GM11168 (cell line): Measurements from ENCODE around the gene HOXA10.

Experiments
- in situ Hi-C: fragments of 300-500 bp; cut with MboI; formaldehyde crosslinking; loops from one replicate; pipeline ENCODE4 v1.12.0; 2022; ENCODE audit warnings: low sequenced_read_pairs; ENCODE audit not compliant: unreplicated experiment

The HOXA10 gene

DNA sequence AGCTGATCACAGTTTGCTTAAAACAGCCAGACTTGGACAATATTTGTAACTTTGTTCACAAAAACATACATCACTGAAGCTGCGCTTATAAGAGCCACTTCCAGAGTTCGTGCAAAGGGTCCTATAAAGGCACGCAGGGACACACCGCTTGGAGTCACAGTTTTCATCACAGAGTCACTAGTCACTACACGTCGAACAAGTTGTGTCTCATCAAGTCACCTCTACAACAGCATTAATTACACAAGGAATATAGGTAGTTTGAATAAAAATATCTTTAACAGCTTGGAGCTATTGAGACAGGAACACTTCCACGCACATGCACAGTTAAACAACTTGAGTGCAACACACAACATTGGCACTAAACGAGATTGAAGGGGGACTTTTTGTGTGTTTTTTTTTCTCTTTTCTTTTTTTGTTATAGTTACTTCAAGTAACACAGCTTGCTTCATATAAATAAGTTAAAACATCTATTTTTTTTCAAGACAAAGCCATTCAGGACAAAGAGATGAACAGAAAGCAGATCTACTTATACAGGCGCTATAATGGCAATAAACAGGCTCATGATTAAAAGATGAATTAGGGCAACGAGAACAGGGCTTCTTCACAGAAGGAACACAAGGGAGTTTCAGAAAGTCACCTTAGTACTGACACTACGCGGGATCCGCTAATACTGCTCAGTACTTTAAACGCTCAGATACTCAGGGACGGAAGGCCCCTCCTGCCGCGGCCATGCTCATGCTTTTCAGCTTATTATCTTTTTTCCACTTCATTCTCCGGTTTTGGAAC lies 32.8 kb downstream of the HOXA10 start:
- in situ Hi-C loops = no loop called here

DNA sequence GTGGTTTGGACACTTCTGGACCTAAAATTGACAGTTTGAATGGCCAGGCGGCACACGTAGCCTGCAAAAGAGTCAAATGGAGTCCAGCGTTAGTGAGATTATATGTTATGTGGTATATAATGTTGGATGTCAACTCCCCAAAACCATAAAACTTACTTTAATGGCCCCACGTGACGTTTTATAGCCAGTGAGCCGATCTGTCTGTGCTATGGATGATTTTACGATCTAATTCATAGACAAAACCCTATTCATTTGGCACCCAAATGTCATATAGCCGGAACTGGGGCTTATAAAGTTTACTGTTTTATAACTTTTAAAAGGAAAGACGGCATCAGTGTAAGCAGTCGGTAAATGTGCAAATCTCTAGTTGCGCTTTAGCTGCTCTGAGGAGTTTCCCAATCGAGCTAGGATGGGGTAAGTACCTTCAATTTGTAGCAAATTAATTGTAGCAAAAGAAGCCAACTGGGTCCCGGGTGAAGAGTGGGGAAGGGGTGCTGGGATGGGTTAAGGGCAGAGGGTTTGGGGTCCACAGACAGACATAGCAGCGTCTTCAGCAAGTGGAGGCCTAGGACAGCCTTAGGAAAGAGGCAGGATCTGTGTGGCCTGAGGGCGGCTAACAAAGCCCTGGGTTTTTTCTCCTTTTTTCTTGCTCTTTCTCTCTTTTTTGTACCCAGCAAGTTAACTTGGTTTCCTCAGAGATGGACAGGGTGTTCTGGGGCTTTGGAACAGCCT lies 33.8 kb downstream of the HOXA10 start:
- in situ Hi-C loops = no loop called here

DNA sequence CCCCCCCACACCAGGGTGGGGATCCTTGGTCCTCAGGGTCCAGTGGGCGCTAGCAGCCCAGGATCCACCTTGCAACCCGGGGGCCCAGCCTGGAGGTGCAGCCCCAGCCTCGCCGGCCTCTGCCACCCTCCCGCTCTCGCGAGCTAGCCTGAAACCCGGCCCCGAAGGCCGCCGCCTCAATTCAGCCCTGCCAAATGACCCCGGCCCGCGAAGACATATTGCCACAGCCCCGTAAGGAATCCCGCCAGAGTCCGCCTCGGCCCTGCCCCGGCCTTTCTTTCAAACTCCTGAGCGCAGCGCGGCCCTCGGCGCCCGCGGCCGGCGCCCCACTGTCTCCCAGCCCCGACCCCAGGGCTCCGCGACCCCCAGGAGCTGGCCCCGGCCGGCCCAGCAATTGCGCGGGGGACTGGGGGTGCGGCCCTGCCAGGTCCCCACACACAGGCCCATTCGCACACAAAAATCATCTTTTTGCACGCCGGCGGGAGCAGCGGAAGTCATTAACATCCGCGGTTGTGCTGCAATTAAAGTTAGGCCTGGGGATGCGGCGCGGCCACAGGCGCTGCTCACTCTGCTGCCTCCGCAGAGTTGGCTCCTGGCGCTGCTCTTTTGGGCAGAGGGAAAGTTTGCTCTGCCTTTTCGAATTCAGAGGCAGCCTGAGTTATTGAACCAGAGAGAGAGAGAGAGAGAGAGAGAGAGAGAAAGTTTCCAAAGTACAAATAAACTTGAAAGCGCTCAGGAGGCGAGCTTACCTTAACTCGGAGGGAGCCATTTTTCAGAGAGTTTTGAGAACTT lies 34.6 kb downstream of the HOXA10 start:
- in situ Hi-C loops = no loop called here

DNA sequence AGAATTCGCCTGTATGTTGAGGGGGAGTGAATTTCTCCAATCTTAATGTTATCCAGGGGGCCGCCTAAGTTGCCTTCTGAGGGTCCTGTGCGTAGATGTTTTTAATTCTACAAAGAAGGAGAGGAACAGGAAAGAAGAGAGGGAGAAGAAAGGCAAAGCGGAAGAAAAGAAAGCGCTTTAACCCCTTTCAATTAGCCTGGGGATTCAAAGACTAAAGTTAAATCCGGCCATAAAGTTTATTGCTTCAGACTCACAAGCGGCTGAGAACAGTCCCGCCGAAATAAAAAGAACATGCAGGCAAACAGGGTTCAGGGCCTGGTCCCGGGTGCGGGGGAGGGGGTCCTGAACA lies 35.2 kb downstream of the HOXA10 start:
- in situ Hi-C loops = no loop called here

DNA sequence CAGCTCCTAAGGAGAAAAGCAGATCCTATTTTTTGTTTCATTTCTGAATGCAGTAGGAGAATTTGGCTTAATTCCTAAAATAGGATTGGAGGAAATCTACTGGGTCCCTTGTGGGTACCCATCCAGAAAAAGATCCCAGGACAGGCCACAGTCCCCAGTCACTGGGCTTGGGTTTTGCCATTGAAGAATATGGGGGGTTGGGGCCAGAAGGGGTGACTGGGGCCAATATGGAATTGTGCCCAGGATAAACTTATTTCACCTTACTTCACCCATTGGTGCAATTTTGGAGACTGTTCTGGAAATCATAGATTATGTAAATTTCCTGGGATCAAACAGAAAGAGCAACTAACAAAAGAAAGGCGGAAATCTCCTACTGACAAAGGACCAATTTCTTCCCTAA lies 35.6 kb downstream of the HOXA10 start:
- in situ Hi-C loops = no loop called here

DNA sequence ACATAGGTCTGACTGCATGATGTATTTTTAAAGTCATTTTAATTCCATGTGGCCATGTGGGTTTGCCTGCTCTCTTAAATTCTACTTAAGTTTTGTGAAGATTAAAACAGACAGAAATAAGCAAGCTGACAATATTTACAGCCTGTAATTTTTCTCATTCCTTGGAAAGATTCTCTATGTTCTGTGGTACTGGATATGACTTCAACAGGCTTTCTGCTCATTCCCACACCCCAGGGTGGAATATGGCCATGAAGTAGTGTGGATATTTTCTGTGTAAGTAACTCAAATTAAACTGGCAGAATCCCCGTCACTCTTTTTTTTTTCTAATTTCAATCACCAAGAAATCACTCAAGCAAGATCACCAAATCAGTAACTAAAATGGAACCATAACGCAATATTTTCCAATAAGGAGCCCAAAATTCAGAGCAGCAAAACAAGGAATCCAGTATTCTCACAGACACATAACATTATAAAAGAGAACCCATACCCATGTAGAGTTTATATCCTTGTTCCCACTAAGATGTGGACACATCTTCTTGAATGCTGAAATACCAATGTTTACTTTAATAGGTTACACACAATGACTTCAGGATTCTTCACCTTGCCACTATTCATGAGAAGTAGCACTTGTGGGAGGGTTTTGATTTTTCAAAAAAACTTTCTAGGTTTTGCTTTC lies 36.3 kb downstream of the HOXA10 start:
- in situ Hi-C loops = no loop called here

DNA sequence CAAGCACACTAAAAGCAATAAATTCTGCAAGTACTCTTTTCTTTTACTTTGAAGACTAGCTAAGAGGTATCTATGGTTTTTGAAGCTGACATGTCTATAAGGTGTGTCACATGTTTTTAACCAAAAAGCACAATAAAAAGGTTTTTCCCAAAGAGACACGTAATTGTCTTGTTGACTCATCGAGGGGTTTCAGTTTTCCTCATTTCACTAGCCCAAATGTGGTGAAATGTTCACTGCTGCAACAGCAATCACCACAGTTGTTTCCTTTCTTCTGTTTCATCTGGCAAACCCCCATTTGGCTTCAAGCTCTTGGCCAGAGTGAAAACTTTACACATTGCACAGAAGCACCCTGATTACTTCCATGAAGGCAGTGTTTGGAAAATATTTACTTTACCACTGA lies 39.7 kb downstream of the HOXA10 start:
- in situ Hi-C loops = no loop called here

DNA sequence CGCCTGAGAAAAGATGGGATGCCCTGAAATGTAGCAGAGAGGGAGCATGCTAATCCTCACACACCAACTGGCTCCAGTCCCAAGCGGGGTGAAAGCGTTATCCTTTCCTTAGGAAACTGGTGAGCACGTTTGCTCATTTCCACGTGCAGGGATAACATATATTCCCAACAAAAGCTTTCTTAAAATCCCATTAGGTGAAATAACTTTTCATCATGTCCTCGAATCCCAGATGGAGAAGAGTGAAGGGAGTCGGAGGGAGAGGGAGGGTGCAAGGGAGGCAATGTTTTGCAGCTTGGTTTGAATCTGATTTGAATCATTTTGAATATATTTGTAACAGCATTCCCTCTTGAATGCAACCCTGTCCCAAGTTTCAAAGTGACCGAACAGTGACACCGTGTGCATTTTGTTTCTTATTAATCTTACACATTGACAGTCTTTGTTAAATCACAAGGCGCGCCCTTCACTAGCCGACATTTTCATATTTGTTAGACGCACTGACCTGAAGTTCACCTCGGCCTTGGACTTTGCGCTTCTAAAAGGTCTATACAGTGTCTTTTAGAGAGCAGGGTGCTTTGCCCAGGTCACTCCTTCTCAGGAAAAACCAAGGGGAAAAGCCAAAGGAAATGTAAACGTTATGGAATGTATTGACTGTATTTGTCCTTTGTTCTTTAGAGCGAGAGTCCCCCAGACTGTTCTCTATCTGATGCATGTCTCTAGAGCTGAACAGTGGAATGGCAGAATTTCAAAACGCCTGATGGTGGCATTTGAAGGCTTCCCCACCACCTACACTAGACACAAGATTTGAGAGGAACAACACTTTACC lies 40.5 kb downstream of the HOXA10 start:
- in situ Hi-C loops = no loop called here

DNA sequence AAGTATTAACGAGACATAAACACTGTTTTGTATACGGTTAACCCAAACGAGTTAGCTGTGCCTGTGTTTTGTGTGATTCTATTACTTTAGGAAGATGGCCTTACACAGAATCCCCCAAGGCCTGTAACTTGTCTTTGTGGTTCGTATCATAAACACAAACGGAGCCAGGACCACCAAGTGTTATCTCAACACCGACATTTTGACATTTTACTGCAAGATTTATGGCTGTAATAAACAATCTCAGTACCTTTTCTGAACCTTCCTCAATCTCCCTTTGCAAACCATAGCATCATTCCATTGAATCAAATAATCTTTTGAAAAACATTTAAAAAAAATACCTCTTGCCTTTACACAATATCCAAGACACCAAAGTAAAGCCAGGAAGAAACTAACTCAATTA lies 41.1 kb downstream of the HOXA10 start:
- in situ Hi-C loops = no loop called here

DNA sequence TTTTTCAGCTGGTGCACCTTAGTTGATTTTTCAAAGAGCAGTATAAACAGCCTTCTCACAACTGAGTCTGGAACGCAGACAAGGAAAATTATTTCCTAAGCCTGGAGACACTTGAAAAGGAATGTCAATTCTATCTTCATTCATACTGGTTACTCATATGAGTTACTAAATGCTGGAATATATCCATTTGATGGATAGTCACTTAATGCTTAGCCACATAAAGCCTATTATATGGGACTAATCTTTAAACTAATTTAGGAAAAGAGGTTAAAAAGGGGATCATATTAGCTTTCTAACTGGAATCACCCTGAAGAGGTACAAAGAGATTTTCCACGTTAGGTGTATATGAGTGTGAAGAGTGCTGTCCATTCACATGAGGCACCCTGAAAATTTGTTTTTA lies 41.9 kb downstream of the HOXA10 start:
- in situ Hi-C loops = no loop called here

DNA sequence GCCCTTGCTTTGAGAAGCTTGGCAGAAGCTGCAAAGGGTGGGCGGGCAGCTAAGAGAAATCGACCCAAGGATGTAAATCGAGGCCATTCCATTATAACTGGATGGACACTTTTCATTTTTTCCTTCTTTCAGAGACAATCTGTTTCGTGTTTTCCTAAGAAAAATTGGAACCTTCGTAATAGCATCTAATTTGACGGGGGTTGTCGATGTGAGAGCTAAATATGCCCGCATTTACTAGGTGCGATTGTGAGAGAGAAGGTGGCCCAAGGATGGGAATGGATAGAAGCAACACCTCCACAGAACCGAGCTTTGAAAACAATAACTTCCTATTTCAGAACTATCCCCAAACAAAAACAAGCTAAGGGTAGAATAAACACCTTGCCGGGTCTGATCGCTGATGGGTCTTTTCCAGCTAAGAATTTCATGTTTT lies 42.7 kb downstream of the HOXA10 start:
- in situ Hi-C loops = no loop called here

DNA sequence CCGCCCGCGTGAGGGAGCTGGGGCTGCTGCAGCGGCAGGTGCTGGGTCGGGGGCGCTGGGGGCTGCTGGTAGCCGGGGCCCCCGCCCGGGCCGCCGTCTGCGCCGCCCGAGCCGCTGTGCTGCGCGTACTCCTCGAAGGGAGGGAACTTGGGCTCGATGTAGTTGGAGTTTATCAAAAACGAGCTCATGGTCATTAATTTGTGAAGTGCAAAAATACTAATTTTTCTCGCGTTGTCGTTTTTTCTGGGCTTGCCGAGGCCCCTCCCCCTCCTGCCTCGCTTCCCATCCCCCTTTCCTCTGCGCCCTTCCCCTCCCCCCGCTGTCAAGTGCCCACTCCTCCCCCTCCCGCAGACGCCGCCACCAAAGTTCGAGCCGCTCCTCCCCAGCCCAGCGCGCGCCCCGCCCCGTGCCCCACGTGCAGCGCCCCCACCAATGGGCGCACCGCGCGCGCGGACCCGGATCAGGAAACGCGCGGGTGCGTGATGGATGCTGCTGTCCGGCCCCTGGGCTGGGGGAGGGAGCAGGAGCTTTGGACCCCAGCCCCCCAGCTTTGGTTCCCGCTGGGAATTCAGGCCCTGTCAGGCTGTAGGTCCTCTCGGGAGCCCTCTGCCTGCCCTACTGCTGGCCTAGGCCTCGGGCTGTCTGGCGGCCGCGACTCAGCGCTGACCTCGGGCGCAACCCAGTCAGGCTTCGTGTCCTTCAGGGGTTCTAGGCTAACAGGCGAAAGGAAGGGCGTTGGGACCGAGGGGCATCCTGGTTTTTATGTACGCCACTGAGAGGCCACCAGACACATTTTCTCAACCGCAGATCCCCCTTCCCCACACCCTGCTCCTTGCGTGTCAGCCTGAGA lies 43.4 kb downstream of the HOXA10 start, which contains the start of gene HOXA4:
Gene HOXA4 (minus strand): TSS at position 218 of the 850 bp plus-strand sequence. CDS start 24 bp downstream, at position 194.
- in situ Hi-C loops = no loop called here

DNA sequence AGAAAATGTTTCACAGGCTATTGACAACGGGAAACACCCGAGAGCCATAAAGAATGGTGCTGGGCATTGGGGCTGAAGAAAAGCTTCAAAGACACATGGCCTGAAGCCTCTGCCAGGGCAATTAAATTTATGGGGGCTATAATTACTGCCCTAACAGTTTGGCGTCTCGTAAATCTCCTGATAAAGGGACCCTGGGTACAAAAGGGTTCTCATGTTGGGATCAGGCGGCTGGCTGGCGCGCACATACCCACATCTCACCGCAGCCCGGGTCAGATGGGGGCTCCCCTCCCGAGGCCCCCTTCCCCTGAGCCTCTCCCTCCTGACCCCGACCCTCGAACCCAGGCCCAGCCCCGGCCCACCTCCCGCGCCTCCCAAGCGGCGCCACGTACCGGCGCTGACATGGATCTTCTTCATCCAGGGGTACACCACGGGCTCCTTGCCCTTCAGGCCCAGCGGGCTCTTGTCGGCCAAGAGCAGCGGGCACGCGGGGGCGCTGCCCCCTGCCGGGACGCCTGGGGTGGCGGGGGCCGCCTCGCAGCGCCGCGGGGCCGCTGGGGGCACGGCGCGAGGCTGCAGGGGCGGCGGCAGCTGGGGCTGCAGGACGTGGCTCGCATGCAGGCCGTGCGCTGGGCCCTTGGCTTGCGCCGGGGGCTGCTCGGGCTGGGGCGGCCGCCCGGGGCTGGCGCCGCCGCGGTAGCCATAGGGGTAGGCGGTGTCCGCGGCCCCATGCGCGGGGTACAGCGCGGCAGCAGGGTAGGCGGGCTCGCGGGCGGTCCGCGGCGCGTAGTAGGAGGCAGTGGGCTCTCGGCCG lies 44.2 kb downstream of the HOXA10 start:
- in situ Hi-C loops = no loop called here

DNA sequence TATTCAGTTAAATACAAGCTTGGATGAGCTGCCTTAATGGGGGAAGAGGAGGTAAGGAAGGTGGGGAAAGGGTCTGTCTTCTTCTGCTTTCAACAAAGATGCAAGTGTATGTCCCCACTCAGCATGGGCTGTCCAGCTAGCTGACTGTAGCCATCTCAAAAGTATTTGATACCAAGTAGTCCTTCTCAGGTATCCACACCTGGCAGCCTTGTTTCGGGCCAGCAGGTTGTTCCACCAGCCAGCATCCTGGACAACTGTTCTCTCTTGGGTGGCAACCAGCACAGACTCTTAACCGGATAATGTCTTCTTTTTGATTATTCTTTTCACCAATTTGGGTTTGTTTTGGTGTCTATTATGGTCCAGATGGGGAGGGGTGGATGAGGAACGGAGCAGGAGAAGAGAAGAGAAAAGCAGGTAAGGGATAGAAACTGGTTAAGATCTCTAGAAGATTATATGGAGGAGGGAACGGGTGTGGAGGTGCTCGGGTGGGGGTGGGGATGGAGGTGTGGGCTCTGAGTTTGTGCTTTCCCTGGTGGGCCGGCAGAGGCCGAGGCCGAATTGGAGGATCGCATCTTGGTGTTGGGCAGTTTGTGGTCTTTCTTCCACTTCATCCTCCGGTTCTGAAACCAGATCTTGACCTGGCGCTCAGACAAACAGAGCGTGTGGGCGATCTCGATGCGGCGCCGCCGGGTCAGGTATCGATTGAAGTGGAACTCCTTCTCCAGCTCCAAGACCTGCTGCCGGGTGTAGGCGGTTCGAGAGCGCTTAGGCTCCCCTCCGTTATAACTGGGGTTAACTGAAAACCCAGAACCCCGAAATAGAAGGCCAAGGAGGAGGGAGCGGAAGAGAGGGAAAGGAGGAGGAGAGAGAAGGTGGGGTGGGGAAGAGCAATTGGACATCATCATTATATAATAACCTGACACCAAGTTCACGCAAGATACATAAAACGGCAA lies 45.1 kb downstream of the HOXA10 start:
- in situ Hi-C loops = no loop called here

DNA sequence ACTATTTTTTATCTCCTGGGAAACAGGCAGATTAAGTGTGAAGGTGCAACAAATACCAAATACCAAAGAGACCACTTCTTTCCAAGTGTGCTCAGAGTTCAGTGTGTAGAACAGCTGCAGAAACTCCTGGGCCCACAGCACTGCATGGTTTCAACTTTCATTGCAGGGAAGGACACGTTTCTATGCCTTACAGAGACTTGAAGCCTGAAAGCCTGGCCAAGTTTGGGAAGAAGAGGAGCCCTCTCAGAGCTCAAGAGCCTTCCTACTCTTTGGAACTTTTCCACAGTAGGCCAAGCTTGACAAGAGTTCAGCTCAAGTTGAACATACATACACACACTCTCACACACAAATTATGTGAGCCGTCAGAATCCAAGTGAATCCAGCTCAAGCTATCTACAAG lies 46.1 kb downstream of the HOXA10 start:
- in situ Hi-C loops = no loop called here

DNA sequence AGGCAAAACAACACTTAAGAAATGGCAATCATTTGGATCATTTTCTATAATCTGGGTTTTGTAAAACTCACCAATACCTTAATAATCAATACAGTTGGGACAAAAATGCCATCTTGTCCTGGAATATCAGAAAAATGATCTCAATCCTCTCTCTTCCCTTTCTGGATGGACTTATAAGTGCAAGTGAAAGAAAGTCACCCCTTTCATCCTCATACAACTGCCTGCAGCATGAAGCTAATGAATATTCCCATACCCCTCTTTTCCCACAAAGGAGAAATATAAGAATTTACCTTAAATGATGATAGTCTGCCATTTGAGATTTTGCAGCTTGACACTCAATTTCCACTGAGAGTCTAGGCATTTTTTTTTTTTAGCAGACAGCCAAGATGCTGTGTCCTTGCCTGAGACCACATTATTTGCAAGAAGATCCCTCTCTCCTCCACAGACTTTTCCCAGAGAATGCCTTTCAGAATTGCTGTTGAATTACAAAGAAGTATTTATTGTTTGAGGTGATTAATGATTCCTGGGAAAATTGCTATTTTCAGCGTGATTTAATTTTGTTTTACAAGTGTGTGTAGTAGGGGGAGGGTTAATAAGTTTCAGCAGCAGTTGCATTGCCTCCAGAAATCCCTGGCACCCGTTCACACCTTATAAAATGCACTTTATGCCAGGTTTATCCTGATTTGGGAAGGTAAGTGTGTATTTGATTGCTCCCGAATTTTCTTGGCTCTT lies 47.4 kb downstream of the HOXA10 start:
- in situ Hi-C loops = no loop called here
